ENCODE measurements around the gene EOMES. TPM values are rescaled to one million over a fixed set of nuclear protein-coding genes. Genes with fewer than 3 reads are reported as not detected.

Gene EOMES
- total RNA-seq, 6 donors from 2014 or later: 0.44 to 2.1 (median 1.1) TPM

DNA sequence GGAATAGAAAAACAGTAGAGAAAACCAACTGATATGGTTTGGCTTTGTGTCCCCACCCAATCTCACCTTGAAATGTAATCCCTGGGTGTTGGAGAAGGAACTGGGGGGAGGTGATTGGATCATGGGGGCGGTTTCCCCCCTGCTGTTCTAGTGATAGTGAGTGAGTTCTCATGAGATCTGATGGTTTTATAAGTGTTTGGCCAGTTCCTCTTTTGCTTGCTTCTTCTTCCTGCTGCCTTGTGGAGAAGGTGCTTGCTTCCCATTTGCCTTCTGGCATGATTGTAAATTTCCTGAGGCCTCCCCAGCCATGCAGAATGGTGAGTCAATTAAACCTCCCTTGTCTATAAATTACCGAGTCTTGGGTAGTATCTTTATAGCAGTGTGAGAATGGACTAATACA is 48.4 kb downstream of the EOMES start:
- Histone ChIP-seq H3K4me1 (peaks cover 0 to 2% (median 0%) of the 10 kb centered on the region in 4 donors), H3K27me3 (no peaks in the 10 kb centered on the region), H3K36me3 (no peaks in the 10 kb centered on the region), H3K4me3 (no peak overlapping the region), H3K9me3 (no peaks in the 10 kb centered on the region), H3K27ac (no peak overlapping the region)
- DNase-seq (no peak), ATAC-seq (ENCODE audit: low FRiP score in 2 of 2) (no peak)
- TF ChIP-seq POLR2A (IDR thresholded peaks at IDR 0.05): no peak
- TF ChIP-seq EP300 (IDR thresholded peaks at IDR 0.05): no peak
- TF ChIP-seq, protein P1, sequence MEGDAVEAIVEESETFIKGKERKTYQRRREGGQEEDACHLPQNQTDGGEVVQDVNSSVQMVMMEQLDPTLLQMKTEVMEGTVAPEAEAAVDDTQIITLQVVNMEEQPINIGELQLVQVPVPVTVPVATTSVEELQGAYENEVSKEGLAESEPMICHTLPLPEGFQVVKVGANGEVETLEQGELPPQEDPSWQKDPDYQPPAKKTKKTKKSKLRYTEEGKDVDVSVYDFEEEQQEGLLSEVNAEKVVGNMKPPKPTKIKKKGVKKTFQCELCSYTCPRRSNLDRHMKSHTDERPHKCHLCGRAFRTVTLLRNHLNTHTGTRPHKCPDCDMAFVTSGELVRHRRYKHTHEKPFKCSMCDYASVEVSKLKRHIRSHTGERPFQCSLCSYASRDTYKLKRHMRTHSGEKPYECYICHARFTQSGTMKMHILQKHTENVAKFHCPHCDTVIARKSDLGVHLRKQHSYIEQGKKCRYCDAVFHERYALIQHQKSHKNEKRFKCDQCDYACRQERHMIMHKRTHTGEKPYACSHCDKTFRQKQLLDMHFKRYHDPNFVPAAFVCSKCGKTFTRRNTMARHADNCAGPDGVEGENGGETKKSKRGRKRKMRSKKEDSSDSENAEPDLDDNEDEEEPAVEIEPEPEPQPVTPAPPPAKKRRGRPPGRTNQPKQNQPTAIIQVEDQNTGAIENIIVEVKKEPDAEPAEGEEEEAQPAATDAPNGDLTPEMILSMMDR (IDR thresholded peaks at IDR 0.05): no peak
- TF ChIP-seq POLR2AphosphoS5 (IDR thresholded peaks at IDR 0.05): no peak
- WGBS, 2 donors: 57 to 66% methylated on average over 2 of the region's 2 CpGs

- Histone ChIP-seq H3K9me3 (no peaks in the 10 kb centered on the region), H3K36me3 (no peaks in the 10 kb centered on the region), H3K27me3 (no peaks in the 10 kb centered on the region), H3K4me3 (no peak overlapping the region), H3K27ac (no peak overlapping the region), H3K4me1 (peaks cover 0 to 4% (median 1%) of the 10 kb centered on the region in 4 donors)
- ATAC-seq (ENCODE audit: low FRiP score in 2 of 2): no peak
- TF ChIP-seq POLR2A (IDR thresholded peaks at IDR 0.05): no peak
- no peak for TF ChIP-seq EP300 (IDR thresholded peaks at IDR 0.05)
- TF ChIP-seq, protein P1 (IDR thresholded peaks at IDR 0.05): no peak
- no peak for TF ChIP-seq POLR2AphosphoS5 (IDR thresholded peaks at IDR 0.05)
- WGBS, 2 donors: 85 to 89% methylated on average over 6 of the region's 6 CpGs
- no peak for DNase-seq
These were observed 51.0 kb downstream of the EOMES start for GRCh38 chr3:27671101-27671500.

DNA sequence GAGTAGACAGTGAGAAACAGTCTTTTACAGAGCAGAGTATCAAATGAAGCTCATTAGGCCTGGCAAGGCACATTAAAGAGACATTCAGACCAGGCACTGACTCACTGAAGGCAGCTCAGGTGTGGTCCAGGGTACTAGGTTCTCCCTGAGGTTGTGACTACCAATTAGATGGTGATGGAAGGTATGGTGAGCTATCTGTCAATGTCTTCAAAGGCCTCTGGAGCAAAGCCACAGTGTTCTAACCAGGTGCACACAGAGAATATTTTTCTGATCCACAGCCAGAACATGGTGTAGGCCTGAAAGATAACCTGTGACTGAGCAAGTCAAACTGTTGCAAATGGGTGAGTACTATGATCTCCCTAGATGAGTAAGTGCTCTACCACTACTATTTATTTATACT is 51.5 kb downstream of the EOMES start:
- Histone ChIP-seq H3K27me3 (no peaks in the 10 kb centered on the region), H3K9me3 (no peaks in the 10 kb centered on the region), H3K36me3 (no peaks in the 10 kb centered on the region), H3K27ac (no peak overlapping the region), H3K4me1 (peaks cover 0 to 4% (median 1%) of the 10 kb centered on the region in 4 donors), H3K4me3 (no peak overlapping the region)
- no peak for DNase-seq
- ATAC-seq (ENCODE audit: low FRiP score in 2 of 2): no peak
- TF ChIP-seq EP300 (IDR thresholded peaks at IDR 0.05) (no peak), POLR2AphosphoS5 (IDR thresholded peaks at IDR 0.05) (no peak), POLR2A (IDR thresholded peaks at IDR 0.05) (no peak)
- TF ChIP-seq, protein P1 (IDR thresholded peaks at IDR 0.05): no peak

DNA sequence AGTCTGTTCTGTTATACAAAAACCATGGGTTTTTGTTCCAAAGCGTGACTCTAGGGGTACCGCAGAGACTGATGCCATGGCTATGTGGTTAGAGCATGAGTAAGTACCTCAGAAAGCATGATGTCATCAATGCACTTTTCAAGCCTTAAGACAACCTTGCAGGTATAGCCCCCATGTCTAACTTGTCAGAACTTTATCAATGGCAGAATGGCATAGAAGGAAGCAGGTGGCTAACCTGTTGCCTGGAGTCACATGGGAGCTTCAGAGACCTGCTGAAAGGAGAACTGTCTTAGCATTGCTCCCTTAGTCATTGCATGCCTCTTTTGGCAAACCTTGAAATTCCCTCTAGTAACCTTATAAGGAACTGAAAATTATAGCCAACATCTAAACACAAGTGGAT is 52.5 kb downstream of the EOMES start:
- H3K27me3 ChIP-seq: no peaks in the 10 kb centered on the region
- WGBS, 2 donors: 85 to 95% methylated on average over 2 of the region's 2 CpGs
- no peaks in the 10 kb centered on the region for H3K36me3 ChIP-seq
- no peak overlapping the region for H3K27ac ChIP-seq
- TF ChIP-seq, protein P1 (IDR thresholded peaks at IDR 0.05): no peak
- TF ChIP-seq POLR2AphosphoS5 (IDR thresholded peaks at IDR 0.05): no peak
- no peak for TF ChIP-seq EP300 (IDR thresholded peaks at IDR 0.05)
- TF ChIP-seq POLR2A (IDR thresholded peaks at IDR 0.05): no peak
- no peak overlapping the region for H3K4me3 ChIP-seq
- DNase-seq (no peak), ATAC-seq (ENCODE audit: low FRiP score in 2 of 2) (no peak)
- peaks cover 0 to 4% (median 0%) of the 10 kb centered on the region in 4 donors for H3K4me1 ChIP-seq
- H3K9me3 ChIP-seq: no peaks in the 10 kb centered on the region

DNA sequence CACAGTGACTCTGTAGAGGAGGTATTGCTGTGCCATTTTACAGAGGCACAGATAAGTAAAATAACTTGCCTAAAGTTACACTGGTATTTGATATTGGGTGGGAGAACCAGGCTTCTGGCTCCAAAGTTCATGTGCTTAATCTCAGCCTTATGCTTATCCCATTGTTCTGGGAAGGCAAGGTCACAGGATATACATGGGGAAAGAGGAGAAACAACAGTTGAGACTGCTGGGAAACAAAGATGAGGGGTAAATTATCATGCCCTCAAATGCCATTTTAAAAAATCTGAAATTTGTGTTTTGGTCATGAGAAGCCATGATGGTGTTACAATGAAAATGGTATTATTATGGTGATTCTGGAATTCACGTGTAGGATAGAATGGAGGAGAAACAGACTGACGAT is 54.4 kb downstream of the EOMES start:
- ATAC-seq (ENCODE audit: low FRiP score in 2 of 2) (no peak), DNase-seq (no peak)
- no peak for TF ChIP-seq EP300 (IDR thresholded peaks at IDR 0.05)
- Histone ChIP-seq H3K4me3 (no peak overlapping the region), H3K4me1 (peaks cover 0 to 4% (median 0%) of the 10 kb centered on the region in 4 donors), H3K27me3 (no peaks in the 10 kb centered on the region), H3K27ac (no peak overlapping the region), H3K36me3 (no peaks in the 10 kb centered on the region), H3K9me3 (no peaks in the 10 kb centered on the region)
- WGBS, 2 donors: 33 to 63% methylated on average over 2 of the region's 2 CpGs

All from upper lobe of left lung (tissue), 6 donors.